SW480 (cell line): Measurements from ENCODE around the gene ZNF106.

Experiments
- DNase-seq: peaks from one replicate; pipeline ENCODE4 v3.0.0-alpha.2; 2016; ENCODE audit warnings: low spot score

ZNF106 gene

GRCh38 chr15:42405863-42406482, 85.0 kb downstream of the ZNF106 start:
- no peak for DNase-seq

- no peak for DNase-seq
Measured at GRCh38 chr15:42404461-42405235, 86.3 kb downstream of the ZNF106 start.

GRCh38 chr15:42403389-42403788, 87.6 kb downstream of the ZNF106 start:
- no peak for DNase-seq

GRCh38 chr15:42402455-42403205, 88.3 kb downstream of the ZNF106 start:
- DNase-seq = no peak

GRCh38 chr15:42401544-42402454, 89.1 kb downstream of the ZNF106 start:
- DNase-seq = no peak

- DNase-seq = no peak
Measured at GRCh38 chr15:42395838-42396237, 95.1 kb downstream of the ZNF106 start.

- DNase-seq = no peak
Measured at GRCh38 chr15:42394106-42394505, 96.8 kb downstream of the ZNF106 start.

- DNase-seq = peak; percentile 54
Measured at GRCh38 chr15:42392309-42393024, 98.5 kb downstream of the ZNF106 start.

- DNase-seq = no peak
Measured at GRCh38 chr15:42387603-42388002, 103.3 kb downstream of the ZNF106 start.

- DNase-seq = no peak
Measured at GRCh38 chr15:42385980-42386700, 104.8 kb downstream of the ZNF106 start.

GRCh38 chr15:42385206-42385979, 105.5 kb downstream of the ZNF106 start:
- DNase-seq = peak; percentile 54

- DNase-seq = no peak
Measured at GRCh38 chr15:42384597-42384996, 106.3 kb downstream of the ZNF106 start.

- no peak for DNase-seq
Measured at GRCh38 chr15:42378011-42378410, 112.9 kb downstream of the ZNF106 start.

- DNase-seq = no peak
Measured at GRCh38 chr15:42375941-42376340, 115.0 kb downstream of the ZNF106 start.

- DNase-seq = no peak
Measured at GRCh38 chr15:42375252-42375651, 115.7 kb downstream of the ZNF106 start.

GRCh38 chr15:42374810-42375209, 116.1 kb downstream of the ZNF106 start:
- no peak for DNase-seq

- DNase-seq = no peak
Measured at GRCh38 chr15:42373936-42374335, 117.0 kb downstream of the ZNF106 start.

GRCh38 chr15:42373274-42373673, 117.7 kb downstream of the ZNF106 start:
- no peak for DNase-seq

GRCh38 chr15:42371096-42371495, 119.8 kb downstream of the ZNF106 start:
- peak; percentile 5 for DNase-seq

GRCh38 chr15:42368096-42368495, 122.8 kb downstream of the ZNF106 start:
- no peak for DNase-seq
